ENCODE measurements around the gene ZNF79.
A peak's percentile ranks its signal among the peaks of the same experiment; 100 is the strongest.

Gene ZNF79

GRCh38 chr9:127395497-127396252, 28.5 kb upstream of the ZNF79 start:
- Histone ChIP-seq H3K4me3 (peak overlapping the region in 1 of 2 donors; percentile 89), H3K36me3 (peaks cover 25 to 45% (median 27%) of the 10 kb centered on the region in 3 donors), H3K27ac (peak overlapping the region in 1 of 2 donors; percentile 70), H3K27me3 (no peaks in the 10 kb centered on the region), H3K9me3 (no peaks in the 10 kb centered on the region), H3K4me1 (peaks cover 0 to 25% (median 15%) of the 10 kb centered on the region in 4 donors)
- intact Hi-C loops (cut with DNase I; ENCODE audit: low total_unique reads), result loop anchor here (5.0 kb wide), 1 partner anchor 183 kb away; no protein-coding TSS in a partner anchor
- DNase-seq, result no peak
- TF ChIP-seq CTCF (IDR thresholded peaks at IDR 0.05), result no peak

- no peaks in the 10 kb centered on the region for H3K27me3 ChIP-seq
- intact Hi-C loops (cut with DNase I; ENCODE audit: low total_unique reads), result loop anchor here (5.0 kb wide), 1 partner anchor 184 kb away; no protein-coding TSS in a partner anchor
Measured at GRCh38 chr9:127396253-127396807, 27.9 kb upstream of the ZNF79 start.

GRCh38 chr9:127396808-127397645, 27.2 kb upstream of the ZNF79 start, which contains the start of gene SLC2A8:
Gene SLC2A8, plus strand, starts transcription at chr9:127397169. Its CDS starts 62 bp downstream, at chr9:127397231.
- peak in 1 of 2 experiments; percentile 29 for TF ChIP-seq CTCF (IDR thresholded peaks at IDR 0.05)
- intact Hi-C loops (cut with DNase I; ENCODE audit: low total_unique reads), result loop anchor here (5.0 kb wide), 1 partner anchor 185 kb away; no protein-coding TSS in a partner anchor
- Histone ChIP-seq H3K27ac (peak within 1 kb of the TSS; percentile 87 to 95), H3K27me3 (no peaks in the 10 kb centered on the region), H3K4me1 (peaks cover 0 to 25% (median 15%) of the 10 kb centered on the region in 4 donors), H3K9me3 (no peaks in the 10 kb centered on the region), H3K4me3 (peak within 1 kb of the TSS; percentile 89 to 91), H3K36me3 (peaks cover 13 to 46% (median 28%) of the 10 kb centered on the region in 3 donors)
- peak; percentile 98 to 100 for DNase-seq

More at GRCh38 chr9:127396253-127396807, 27.9 kb upstream of the ZNF79 start:
- TF ChIP-seq CTCF (IDR thresholded peaks at IDR 0.05), result no peak
- Histone ChIP-seq H3K4me3 (peak overlapping the region; percentile 89 to 91), H3K9me3 (no peaks in the 10 kb centered on the region), H3K27ac (peak overlapping the region; percentile 36 to 70), H3K36me3 (peaks cover 20 to 46% (median 23%) of the 10 kb centered on the region in 3 donors), H3K4me1 (peaks cover 0 to 25% (median 15%) of the 10 kb centered on the region in 4 donors)
- peak in 1 of 2 donors; percentile 76 for DNase-seq

- peak; percentile 46 to 53 for TF ChIP-seq CTCF (IDR thresholded peaks at IDR 0.05)
- Histone ChIP-seq H3K9me3 (no peaks in the 10 kb centered on the region), H3K27ac (peak overlapping the region; percentile 87 to 95), H3K4me3 (peak overlapping the region; percentile 89 to 91), H3K4me1 (peaks cover 0 to 25% (median 15%) of the 10 kb centered on the region in 4 donors), H3K36me3 (peaks cover 6 to 46% (median 28%) of the 10 kb centered on the region in 3 donors), H3K27me3 (no peaks in the 10 kb centered on the region)
- intact Hi-C loops (cut with DNase I; ENCODE audit: low total_unique reads), result loop anchor here (5.0 kb wide), 1 partner anchor 185 kb away; no protein-coding TSS in a partner anchor
- peak; percentile 55 to 77 for DNase-seq
Measured at GRCh38 chr9:127397646-127398274, 26.4 kb upstream of the ZNF79 start.
